Measurements from ENCODE around the gene UCP3.

UCP3 gene

GRCh38 chr11:74008373-74009229 lies at the start of gene UCP3:
TSS of gene UCP3 (minus strand) at chr11:74009085. CDS start at chr11:74007042, 2,043 bp downstream.
- DNase-seq: no peak

- no peak for DNase-seq
These were observed 48.6 kb upstream of the UCP3 start for GRCh38 chr11:74057249-74058151.

- DNase-seq: no peak
These were observed 47.1 kb upstream of the UCP3 start for GRCh38 chr11:74055938-74056337.

- DNase-seq: no peak
These were observed 41.6 kb upstream of the UCP3 start for GRCh38 chr11:74050465-74050864.

- DNase-seq: no peak
These were observed 40.1 kb upstream of the UCP3 start for GRCh38 chr11:74048993-74049392.

GRCh38 chr11:74044538-74044937 lies 35.7 kb upstream of the UCP3 start:
- DNase-seq: no peak

- DNase-seq: no peak
These were observed 34.6 kb upstream of the UCP3 start for GRCh38 chr11:74043450-74043849.

GRCh38 chr11:74037309-74037708 lies 28.4 kb upstream of the UCP3 start:
- DNase-seq: no peak

- DNase-seq: no peak
These were observed 26.4 kb upstream of the UCP3 start for GRCh38 chr11:74035264-74035663.

- DNase-seq: no peak
These were observed 24.2 kb upstream of the UCP3 start for GRCh38 chr11:74033046-74033445.

GRCh38 chr11:74030723-74031676 lies 22.1 kb upstream of the UCP3 start:
- DNase-seq: no peak

GRCh38 chr11:74025467-74026166 lies 16.7 kb upstream of the UCP3 start:
- DNase-seq: no peak

- DNase-seq: no peak
These were observed 15.6 kb upstream of the UCP3 start for GRCh38 chr11:74024261-74025029.

GRCh38 chr11:74023276-74023675 lies 14.4 kb upstream of the UCP3 start:
- no peak for DNase-seq

- DNase-seq: no peak
These were observed 13.7 kb upstream of the UCP3 start for GRCh38 chr11:74022546-74022945.

GRCh38 chr11:74021998-74022397 lies 13.1 kb upstream of the UCP3 start:
- DNase-seq: no peak

- DNase-seq: no peak
These were observed 11.7 kb upstream of the UCP3 start for GRCh38 chr11:74020539-74020938.

GRCh38 chr11:74019860-74020259 lies 11.0 kb upstream of the UCP3 start:
- DNase-seq: no peak

GRCh38 chr11:74019104-74019738 lies 10.3 kb upstream of the UCP3 start:
- DNase-seq: no peak

GRCh38 chr11:74018331-74019005 lies 9.6 kb upstream of the UCP3 start:
- DNase-seq: no peak

All from activated CD4-positive, alpha-beta T cell treated with anti-CD3 and anti-CD28 coated beads for 1 hour (primary cell).